HFFc6 (cell line): Measurements from ENCODE around the gene EXOC6B. TPM values are rescaled to one million over a fixed set of nuclear protein-coding genes. Genes with fewer than 3 reads are reported as not detected.

ENCODE experiments used
- DNase-seq: peaks from one replicate; pipeline ENCODE4 v3.0.0-alpha.2; 2018
- H3K27ac Mint-ChIP-seq: 2 replicates; pipeline ENCODE4 v1.8.0; 2020; ENCODE audit warnings: mild to moderate bottlenecking, mixed read lengths
- H3K27me3 Mint-ChIP-seq: 2 replicates; pipeline ENCODE4 v1.8.0; 2021; ENCODE audit warnings: mild to moderate bottlenecking, moderate library complexity, mixed read lengths; ENCODE audit not compliant: insufficient read depth
- H3K36me3 Mint-ChIP-seq: 2 replicates; pipeline ENCODE4 v1.8.0; 2021; ENCODE audit warnings: low read depth, mixed read lengths
- H3K4me1 Mint-ChIP-seq: 2 replicates; pipeline ENCODE4 v1.8.0; 2020; ENCODE audit warnings: low read depth, mixed read lengths
- H3K4me3 Mint-ChIP-seq: 2 replicates; pipeline ENCODE4 v1.8.0; 2020; ENCODE audit warnings: mild to moderate bottlenecking, moderate library complexity, mixed read lengths
- H3K9me3 Mint-ChIP-seq: 2 replicates; pipeline ENCODE4 v1.8.0; 2020; ENCODE audit warnings: mild to moderate bottlenecking, mixed read lengths
- total RNA-seq, 6 experiments: library from RNA; stranded (reverse); fragmentation: NEBNext Ultra II Directional; extraction: Animal tissue kit (Norgen Biotek cat#: 25700); gene quantifications; 2 replicates in 1 of 6; 3 replicates in 5 of 6; pipeline ENCODE4 v1.2.3, GENCODE V29; 2021
- TF ChIP-seq, protein P1 (sequence below): fragments of 200-600 bp; sonication (generic); IDR thresholded peaks from 2 replicates; pipeline ENCODE4 v1.5.0; 2021; ENCODE audit warnings: antibody characterized with exemption, mild to moderate bottlenecking

EXOC6B gene
- total RNA-seq, 6 experiments from 2014 or later, result 24.8 to 33.0 (median 27.4) TPM

DNA sequence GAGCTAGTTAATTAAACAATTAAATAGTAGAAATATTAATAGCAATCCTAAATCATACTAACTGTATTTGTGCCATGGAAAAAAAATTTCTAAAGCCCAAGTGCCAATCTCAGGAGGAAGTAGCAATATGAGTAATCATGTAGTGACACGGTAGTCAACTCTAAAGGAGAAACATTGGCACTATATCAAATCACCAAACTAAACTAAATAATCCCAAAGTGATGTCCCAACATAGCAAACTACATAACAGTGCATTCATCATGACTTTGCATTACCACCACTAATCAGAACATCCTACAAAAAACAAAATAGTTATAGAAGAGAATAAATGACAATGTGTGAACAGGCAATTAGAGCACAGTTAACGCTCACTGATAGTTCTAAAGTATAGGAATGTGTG lies 195.1 kb downstream of the EXOC6B start:
- DNase-seq, result peak; percentile 12
- Mint-ChIP-seq H3K4me3 (no peak overlapping the region), H3K9me3 (no peaks in the 10 kb centered on the region), H3K36me3 (no peaks in the 10 kb centered on the region), H3K4me1 (peaks cover 17% of the 10 kb centered on the region), H3K27me3 (no peaks in the 10 kb centered on the region; the same call in 1 of the 2 replicates), H3K27ac (no peak overlapping the region)
- TF ChIP-seq, protein P1, sequence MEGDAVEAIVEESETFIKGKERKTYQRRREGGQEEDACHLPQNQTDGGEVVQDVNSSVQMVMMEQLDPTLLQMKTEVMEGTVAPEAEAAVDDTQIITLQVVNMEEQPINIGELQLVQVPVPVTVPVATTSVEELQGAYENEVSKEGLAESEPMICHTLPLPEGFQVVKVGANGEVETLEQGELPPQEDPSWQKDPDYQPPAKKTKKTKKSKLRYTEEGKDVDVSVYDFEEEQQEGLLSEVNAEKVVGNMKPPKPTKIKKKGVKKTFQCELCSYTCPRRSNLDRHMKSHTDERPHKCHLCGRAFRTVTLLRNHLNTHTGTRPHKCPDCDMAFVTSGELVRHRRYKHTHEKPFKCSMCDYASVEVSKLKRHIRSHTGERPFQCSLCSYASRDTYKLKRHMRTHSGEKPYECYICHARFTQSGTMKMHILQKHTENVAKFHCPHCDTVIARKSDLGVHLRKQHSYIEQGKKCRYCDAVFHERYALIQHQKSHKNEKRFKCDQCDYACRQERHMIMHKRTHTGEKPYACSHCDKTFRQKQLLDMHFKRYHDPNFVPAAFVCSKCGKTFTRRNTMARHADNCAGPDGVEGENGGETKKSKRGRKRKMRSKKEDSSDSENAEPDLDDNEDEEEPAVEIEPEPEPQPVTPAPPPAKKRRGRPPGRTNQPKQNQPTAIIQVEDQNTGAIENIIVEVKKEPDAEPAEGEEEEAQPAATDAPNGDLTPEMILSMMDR, result no peak

DNA sequence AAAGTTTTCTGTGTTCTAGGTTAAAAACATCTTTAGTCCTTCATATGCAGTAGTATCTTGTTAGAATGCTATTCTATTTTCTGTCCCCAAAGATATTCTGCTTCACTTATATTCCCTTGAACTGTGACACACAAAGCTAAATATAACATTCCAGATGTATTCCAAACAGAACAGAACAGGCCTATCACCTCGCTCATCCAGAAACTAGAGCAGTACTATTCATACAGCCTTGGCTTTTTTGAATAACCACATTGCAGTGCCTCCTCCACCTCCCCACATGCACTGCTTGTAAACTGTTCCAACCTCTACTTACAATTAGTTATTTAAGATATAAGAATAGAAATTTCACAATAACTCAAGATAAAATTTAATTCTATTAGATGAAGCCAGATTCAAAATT lies 196.8 kb downstream of the EXOC6B start:
- TF ChIP-seq, protein P1, result no peak
- peaks cover 17% of the 10 kb centered on the region for H3K4me1 Mint-ChIP-seq
- no peak for DNase-seq
- H3K9me3 Mint-ChIP-seq, result no peaks in the 10 kb centered on the region
- no peak overlapping the region for H3K4me3 Mint-ChIP-seq
- H3K27me3 Mint-ChIP-seq, result no peaks in the 10 kb centered on the region; the same call in 1 of the 2 replicates
- H3K36me3 Mint-ChIP-seq, result no peaks in the 10 kb centered on the region
- no peak overlapping the region for H3K27ac Mint-ChIP-seq

GRCh38 chr2:72627083-72627482 lies 198.8 kb downstream of the EXOC6B start:
- H3K36me3 Mint-ChIP-seq, result no peaks in the 10 kb centered on the region
- H3K27me3 Mint-ChIP-seq, result no peaks in the 10 kb centered on the region; the same call in 1 of the 2 replicates
- TF ChIP-seq, protein P1, result no peak
- H3K27ac Mint-ChIP-seq, result no peak overlapping the region
- no peak for DNase-seq
- H3K4me3 Mint-ChIP-seq, result no peak overlapping the region
- no peaks in the 10 kb centered on the region for H3K9me3 Mint-ChIP-seq
- peaks cover 22% of the 10 kb centered on the region for H3K4me1 Mint-ChIP-seq

DNA sequence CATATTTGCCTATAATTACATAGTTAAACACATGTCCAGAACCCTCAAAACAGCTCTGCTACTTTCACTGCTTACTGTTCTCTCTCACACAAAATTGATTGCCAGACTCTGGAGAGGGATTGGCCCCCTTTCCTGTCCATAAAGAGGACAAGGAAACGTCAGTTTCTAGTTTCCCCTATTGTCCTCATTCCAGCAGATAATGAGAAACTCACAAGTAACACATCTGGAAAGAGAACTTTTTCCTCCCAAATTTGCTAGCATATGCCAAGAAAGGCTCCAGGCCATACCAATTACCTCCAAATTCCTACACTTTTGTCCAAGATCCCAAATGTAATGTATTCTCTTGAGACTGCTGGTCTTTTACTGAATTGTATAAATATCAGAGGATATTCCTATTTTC lies 200.5 kb downstream of the EXOC6B start:
- H3K4me3 Mint-ChIP-seq, result no peak overlapping the region
- DNase-seq, result no peak
- no peak overlapping the region for H3K27ac Mint-ChIP-seq
- no peaks in the 10 kb centered on the region for H3K9me3 Mint-ChIP-seq
- no peaks in the 10 kb centered on the region for H3K36me3 Mint-ChIP-seq
- H3K27me3 Mint-ChIP-seq, result no peaks in the 10 kb centered on the region
- peaks cover 15% of the 10 kb centered on the region for H3K4me1 Mint-ChIP-seq
- TF ChIP-seq, protein P1, result no peak

DNA sequence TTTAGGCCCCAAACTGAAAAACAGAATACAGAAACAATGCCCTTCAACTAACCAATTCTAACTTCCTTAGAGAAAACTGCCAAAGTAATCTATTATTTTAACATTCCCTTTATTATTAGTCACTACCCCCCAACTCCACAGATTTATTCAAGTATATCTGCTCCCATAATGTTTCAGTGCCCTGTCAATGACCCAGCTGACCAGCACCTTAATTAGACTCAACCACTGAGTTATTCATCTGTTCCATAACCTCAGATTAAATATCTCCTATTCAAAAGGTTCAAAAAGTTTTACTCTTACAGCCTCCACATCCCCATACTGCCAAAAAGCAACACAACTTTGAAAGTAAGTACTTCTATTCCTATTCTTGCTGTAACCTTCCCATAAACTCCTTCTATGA lies 202.4 kb downstream of the EXOC6B start:
- no peaks in the 10 kb centered on the region for H3K9me3 Mint-ChIP-seq
- no peaks in the 10 kb centered on the region for H3K36me3 Mint-ChIP-seq
- H3K27ac Mint-ChIP-seq, result no peak overlapping the region

More for the DNA sequence above, 202.4 kb downstream of the EXOC6B start:
- H3K27me3 Mint-ChIP-seq, result no peaks in the 10 kb centered on the region
- DNase-seq, result no peak
- no peak overlapping the region for H3K4me3 Mint-ChIP-seq
- H3K4me1 Mint-ChIP-seq, result 0 out of 2 replicates have a peak, but pooled peaks cover 5% of the 10 kb centered on the region
- TF ChIP-seq, protein P1, result no peak
